Testis (tissue), 2 donors: Measurements from ENCODE around the gene CHRM2.

ENCODE experiments used
- POLR2A ChIP-seq: fragments of 450-650 bp; IDR thresholded peaks from one replicate; pipeline ENCODE4 v1.6.1; 2017; ENCODE audit warnings: antibody characterized with exemption, mild to moderate bottlenecking, moderate library complexity
- TF ChIP-seq, protein P1 (sequence below), 3 experiments: fragments of 450-650 bp in 2 of 3; fragments of 200-600 bp in 1 of 3; sonication (generic) in 1 of 3; IDR thresholded peaks; one replicate each; pipeline ENCODE4 v1.5.1; 2016 to 2019; ENCODE audit warnings: antibody characterized with exemption in 3 of 3, mild to moderate bottlenecking in 2 of 3, moderate library complexity in 1 of 3

DNA sequence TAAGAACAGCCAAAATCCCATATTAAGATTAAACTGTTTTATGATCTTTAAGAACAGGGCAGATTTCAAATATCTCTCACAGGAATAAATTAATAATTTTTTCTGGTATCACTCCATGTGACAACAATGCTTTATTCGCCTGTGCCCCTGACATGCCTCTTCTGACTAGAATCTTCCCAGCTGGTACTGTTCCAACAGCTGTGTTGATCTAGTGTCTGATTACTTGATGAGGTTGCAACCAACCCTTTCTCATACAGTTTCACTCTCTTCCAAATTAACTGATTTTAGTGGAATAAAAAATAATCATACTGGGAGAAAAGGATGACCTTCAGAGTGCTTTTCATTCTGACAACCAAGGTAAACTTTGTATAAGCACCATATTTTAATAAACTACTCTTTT is 151.9 kb downstream of the CHRM2 start:
- TF ChIP-seq, protein P1, sequence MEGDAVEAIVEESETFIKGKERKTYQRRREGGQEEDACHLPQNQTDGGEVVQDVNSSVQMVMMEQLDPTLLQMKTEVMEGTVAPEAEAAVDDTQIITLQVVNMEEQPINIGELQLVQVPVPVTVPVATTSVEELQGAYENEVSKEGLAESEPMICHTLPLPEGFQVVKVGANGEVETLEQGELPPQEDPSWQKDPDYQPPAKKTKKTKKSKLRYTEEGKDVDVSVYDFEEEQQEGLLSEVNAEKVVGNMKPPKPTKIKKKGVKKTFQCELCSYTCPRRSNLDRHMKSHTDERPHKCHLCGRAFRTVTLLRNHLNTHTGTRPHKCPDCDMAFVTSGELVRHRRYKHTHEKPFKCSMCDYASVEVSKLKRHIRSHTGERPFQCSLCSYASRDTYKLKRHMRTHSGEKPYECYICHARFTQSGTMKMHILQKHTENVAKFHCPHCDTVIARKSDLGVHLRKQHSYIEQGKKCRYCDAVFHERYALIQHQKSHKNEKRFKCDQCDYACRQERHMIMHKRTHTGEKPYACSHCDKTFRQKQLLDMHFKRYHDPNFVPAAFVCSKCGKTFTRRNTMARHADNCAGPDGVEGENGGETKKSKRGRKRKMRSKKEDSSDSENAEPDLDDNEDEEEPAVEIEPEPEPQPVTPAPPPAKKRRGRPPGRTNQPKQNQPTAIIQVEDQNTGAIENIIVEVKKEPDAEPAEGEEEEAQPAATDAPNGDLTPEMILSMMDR (IDR thresholded peaks at IDR 0.05) = no peak
- no peak for TF ChIP-seq POLR2A
